GM20000 (cell line): ENCODE data around the gene SMIM43.

ENCODE experiments used
- DNase-seq: peaks from one replicate; pipeline ENCODE4 v3.0.0; 2012; ENCODE audit warnings: low spot score
- TF ChIP-seq, protein P1 (sequence below): IDR thresholded peaks from 2 replicates; pipeline ENCODE4 v1.5.1; 2012; ENCODE audit warnings: mild to moderate bottlenecking, control low read depth; ENCODE audit errors: extremely low read depth, missing control alignments

SMIM43 gene

DNA sequence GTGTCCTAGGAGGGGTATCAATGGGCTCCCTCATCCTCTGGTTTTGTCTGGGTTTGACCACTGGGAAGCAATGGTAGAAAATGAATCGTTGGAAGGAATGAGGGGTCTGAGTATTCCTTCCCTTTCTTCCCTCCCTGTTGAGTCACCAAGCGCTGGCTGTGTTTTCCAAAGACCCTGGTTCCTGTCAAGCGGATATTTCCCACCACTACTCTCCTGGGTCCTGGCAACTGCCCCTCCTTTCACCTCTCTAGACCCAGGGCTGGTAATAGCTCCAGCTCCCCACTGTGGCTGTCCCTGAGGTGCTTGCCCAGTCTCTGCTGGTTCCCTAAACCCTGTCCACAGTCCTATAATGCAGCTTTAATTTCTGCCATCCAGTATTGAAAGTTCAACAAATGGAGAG lies 22.2 kb downstream of the SMIM43 start:
- TF ChIP-seq, protein P1, sequence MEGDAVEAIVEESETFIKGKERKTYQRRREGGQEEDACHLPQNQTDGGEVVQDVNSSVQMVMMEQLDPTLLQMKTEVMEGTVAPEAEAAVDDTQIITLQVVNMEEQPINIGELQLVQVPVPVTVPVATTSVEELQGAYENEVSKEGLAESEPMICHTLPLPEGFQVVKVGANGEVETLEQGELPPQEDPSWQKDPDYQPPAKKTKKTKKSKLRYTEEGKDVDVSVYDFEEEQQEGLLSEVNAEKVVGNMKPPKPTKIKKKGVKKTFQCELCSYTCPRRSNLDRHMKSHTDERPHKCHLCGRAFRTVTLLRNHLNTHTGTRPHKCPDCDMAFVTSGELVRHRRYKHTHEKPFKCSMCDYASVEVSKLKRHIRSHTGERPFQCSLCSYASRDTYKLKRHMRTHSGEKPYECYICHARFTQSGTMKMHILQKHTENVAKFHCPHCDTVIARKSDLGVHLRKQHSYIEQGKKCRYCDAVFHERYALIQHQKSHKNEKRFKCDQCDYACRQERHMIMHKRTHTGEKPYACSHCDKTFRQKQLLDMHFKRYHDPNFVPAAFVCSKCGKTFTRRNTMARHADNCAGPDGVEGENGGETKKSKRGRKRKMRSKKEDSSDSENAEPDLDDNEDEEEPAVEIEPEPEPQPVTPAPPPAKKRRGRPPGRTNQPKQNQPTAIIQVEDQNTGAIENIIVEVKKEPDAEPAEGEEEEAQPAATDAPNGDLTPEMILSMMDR = no peak

DNA sequence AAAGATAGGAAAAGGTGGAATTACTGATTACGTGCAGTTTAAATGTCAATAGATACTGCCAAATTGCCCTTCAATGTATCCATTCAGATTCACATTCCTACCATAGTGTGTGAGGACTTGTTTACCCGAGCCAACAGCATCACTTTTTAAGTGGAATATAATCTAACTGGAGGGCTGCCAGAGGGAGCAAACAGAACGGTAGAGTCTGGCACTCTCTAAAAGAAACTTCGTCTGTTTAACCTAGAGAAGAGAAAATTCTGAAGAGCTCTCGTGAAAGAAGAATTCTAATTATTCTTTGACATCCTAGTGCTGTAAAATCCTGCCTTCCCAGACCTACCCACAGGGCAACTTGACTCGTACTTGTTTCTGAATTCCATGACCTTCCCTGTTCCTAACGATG lies 23.2 kb downstream of the SMIM43 start:
- DNase-seq = no peak
- TF ChIP-seq, protein P1 = no peak

More for the DNA sequence above, 22.2 kb downstream of the SMIM43 start:
- no peak for DNase-seq

DNA sequence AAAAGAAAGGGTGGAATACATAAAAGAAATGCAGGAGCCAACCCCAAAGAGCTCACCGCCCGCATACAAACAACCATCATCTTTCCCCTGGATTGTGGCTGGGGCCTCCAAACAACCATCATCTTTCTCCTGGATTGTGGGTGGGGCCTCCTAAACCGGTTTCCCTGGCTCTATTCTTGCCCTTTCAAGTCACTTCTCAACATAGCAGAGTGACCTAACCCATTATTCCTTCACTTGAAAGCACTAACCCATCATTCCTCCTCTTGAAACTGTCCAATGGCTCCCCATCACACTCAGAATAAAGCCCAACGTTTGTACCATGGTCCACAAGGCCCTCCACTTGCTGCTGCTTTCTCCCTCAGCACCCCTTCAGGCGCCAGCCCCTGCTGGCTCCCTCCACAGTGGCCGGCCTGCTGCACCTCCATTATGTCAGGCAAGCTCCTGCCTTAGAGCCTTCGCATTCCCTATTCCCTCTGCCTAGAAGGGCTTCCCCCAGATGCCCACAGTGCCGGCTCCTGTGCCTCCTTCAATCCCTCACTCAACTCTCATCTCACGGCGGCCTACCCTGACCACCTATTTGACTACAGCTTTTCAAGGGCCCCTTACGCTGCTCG lies 24.1 kb downstream of the SMIM43 start:
- DNase-seq = no peak
- TF ChIP-seq, protein P1 = no peak

DNA sequence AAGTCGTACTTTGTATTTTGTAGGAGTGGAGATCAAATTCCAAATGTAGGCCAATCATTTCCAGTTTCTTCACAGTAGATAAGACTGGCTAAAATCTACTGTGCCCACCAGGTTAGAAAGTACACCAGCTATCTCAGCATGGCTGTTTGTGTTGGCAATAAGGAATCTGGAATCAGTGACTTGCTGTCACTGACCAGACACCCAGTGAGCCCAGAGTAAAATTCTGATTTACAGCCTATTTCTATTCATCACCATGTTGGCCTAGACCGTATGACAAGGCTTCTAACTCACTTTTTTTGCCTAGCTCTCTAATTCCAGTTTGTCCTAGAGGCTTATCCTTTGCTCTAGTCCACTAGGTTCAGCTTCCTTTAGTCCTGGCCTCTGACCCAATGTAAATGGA lies 25.4 kb downstream of the SMIM43 start:
- DNase-seq = no peak
- TF ChIP-seq, protein P1 = no peak

DNA sequence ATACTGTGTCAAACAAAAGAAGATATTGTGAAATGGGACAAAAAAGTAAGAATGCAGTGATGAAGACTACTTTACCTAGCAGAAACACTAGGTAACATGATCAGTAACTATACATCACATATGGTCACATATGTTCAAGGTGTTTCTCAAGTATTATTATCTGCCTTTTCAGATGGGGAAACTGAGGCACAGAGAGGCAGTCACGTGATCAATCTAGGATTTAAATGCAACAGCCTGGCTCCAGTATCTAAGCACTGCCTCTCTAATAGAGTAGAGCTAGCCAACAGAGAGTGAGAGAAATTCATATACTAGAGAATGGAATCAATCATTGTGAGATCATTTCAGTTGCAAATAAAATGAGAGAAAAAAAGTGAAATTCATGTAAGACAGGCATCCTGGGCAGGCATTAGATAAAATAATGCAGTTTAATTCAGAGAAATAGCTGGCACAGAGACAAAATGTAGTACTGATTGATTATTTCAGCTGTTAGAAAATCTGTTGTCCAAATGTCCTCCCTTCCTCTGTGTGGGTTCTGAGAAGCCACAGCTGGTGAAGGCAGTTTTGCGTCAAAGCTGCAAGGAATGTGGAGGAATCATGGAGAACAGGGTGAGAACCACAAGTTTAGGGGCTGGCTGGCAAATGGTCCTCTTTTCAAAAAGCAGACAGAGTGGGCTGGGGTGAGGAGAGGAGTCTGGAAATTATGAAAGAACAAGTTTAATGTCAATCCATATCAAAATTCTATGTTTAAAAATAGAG lies 26.0 kb downstream of the SMIM43 start:
- DNase-seq = no peak
- TF ChIP-seq, protein P1 = no peak

DNA sequence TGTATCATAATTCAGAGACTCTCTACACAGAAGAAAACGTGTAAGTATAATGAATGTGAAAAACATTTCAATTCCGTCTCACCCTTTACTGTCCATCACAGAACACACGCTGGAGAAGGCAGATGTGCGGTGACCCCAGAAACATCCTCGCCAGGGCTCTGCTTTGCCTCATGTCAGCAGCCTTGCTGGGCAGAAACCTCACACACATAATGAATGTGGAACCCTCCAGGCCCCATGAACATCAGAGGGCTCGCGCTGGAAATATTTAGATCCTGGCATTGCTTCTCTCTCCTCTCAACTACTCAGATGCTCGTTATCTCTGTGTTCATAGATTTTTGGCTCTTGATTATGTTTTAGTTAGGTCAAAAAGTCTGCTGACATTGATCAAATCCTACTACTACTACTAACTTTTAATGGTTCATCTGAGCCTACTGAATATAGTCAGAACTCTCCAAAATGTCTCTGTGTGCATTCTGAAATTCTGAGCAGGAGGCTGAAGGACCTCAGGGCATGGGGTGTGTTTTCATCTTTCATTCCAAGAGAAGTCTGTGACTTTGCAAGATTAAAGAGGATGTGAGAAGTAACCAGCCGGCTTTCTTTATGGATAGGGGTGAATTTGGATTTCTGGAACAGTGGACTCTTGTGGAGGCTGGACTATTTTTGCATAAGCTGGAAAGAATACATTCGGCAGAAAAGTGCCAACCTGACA lies 27.0 kb downstream of the SMIM43 start:
- DNase-seq = no peak
- TF ChIP-seq, protein P1 = no peak

DNA sequence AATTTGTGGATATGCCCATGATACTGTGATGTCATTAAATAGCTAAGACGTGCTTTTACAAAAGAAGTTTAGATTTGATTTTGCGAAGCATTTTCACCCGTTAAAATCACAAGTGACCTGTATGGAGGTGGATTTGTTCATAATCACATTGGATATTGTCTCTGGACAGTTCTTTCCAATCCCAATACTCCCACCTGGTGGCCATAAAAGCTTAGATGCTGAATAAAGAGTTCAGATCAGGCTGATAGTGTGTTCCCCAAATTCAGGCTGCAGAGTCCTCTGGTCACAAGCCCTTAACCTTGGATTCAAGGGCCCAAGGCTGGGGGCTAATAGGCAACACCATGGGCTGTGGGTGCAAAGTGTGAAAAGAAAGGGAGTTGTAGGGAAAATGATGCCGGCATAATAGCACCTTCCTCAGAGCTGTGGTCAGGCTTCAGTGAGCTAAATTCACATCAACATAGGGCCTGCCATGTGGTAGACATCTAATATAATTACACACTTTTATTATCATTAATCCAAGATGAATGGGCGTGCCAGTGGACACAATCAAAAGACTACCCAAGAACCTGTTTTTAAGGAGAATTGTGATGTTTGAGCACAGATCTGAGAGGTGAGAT lies 28.1 kb downstream of the SMIM43 start:
- TF ChIP-seq, protein P1 = no peak
- DNase-seq = peak; percentile 21
